ENCODE data around the gene PROS1. TPM values are rescaled to one million over a fixed set of nuclear protein-coding genes. Genes with fewer than 3 reads are reported as not detected.

The PROS1 gene
- total RNA-seq, 2 experiments from 2014 or later, result 0.20 TPM; not detected in 1

DNA sequence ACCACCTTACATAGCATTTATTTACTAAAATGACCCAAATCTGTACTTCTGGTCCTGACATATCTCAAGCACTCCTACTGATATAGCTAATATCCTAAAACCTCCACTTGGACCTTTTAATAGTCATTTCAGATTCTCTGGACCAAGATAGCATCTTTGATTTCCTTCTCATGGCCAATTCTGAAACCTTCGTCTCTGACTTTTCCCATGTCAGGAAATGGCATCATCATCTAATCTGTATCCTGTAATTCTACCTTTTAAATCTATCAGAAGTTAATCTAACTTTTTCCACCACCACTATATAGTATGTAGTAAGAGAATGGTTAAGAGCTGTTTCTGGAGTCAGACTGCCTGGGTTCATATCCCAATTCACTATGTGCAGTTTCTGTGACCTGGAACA, 38.5 kb upstream of the PROS1 start:
- no peaks in the 10 kb centered on the region for H3K27me3 Mint-ChIP-seq
- ChIA-PET POLR2A (interaction anchor here (1.2 kb wide), 1 partner anchor 50 kb away, joined by 5 read pairs; the partner anchor contains the start of genes DHFR2 and NSUN3), CTCF (interaction anchor here (1.4 kb wide), 1 partner anchor 51 kb away, joined by 3 read pairs; no protein-coding TSS in a partner anchor)
- ATAC-seq (no peak), DNase-seq (no peak)
- intact Hi-C loops (cut with micrococcal nuclease), result no loop called here
- no peak overlapping the region for H3K4me3 Mint-ChIP-seq
- no peaks in the 10 kb centered on the region for H3K9me3 Mint-ChIP-seq
- peak overlapping the region; percentile 66 for H3K27ac Mint-ChIP-seq
- H3K36me3 Mint-ChIP-seq (ENCODE audit: low read depth), result peaks cover 12% of the 10 kb centered on the region
- H3K4me1 Mint-ChIP-seq (ENCODE audit: low read depth), result peaks cover 35% of the 10 kb centered on the region
- TF ChIP-seq, protein P1, sequence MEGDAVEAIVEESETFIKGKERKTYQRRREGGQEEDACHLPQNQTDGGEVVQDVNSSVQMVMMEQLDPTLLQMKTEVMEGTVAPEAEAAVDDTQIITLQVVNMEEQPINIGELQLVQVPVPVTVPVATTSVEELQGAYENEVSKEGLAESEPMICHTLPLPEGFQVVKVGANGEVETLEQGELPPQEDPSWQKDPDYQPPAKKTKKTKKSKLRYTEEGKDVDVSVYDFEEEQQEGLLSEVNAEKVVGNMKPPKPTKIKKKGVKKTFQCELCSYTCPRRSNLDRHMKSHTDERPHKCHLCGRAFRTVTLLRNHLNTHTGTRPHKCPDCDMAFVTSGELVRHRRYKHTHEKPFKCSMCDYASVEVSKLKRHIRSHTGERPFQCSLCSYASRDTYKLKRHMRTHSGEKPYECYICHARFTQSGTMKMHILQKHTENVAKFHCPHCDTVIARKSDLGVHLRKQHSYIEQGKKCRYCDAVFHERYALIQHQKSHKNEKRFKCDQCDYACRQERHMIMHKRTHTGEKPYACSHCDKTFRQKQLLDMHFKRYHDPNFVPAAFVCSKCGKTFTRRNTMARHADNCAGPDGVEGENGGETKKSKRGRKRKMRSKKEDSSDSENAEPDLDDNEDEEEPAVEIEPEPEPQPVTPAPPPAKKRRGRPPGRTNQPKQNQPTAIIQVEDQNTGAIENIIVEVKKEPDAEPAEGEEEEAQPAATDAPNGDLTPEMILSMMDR (IDR thresholded peaks at IDR 0.05), result no peak

DNA sequence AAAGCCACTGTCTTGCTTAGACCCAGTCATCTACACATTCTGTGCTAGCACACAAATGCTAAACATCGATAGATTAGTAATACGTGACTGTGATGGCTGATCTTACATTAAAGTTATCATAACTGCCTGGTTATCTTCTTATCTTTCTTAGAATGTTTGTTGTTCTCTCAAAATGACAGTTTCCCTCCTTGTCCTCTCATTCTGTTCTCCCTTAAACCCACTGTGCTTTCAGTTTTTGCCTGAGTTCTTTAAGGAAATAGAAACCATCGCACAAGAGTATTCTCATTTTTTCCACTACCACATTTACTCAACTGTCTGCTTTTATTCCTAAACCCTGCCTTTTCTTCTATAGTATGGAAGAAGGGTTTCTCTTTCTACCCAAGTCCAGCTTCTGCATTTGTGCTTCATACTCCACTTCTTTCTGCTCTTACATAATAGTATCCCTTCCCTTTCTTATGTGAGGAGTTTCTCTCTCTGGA, 37.6 kb upstream of the PROS1 start:
- ATAC-seq (peak; percentile 84), DNase-seq (peak; percentile 2)
- Mint-ChIP-seq H3K4me3 (peak overlapping the region; percentile 2), H3K27me3 (no peaks in the 10 kb centered on the region), H3K36me3 (ENCODE audit: low read depth) (peaks cover 14% of the 10 kb centered on the region), H3K27ac (peak overlapping the region; percentile 66), H3K4me1 (ENCODE audit: low read depth) (peaks cover 35% of the 10 kb centered on the region), H3K9me3 (no peaks in the 10 kb centered on the region)
- CTCF ChIA-PET, result interaction anchor here (0.9 to 1.4 kb wide), 2 partner anchors 9 to 52 kb away, joined by 3 read pairs; no protein-coding TSS in a partner anchor
- intact Hi-C loops (cut with micrococcal nuclease), result loop anchor here (2.0 kb wide), 1 partner anchor 52 kb away; the partner anchor contains the start of genes DHFR2 and NSUN3
- POLR2A ChIA-PET, result no interaction called here
- TF ChIP-seq, protein P1 (IDR thresholded peaks at IDR 0.05), result no peak

DNA sequence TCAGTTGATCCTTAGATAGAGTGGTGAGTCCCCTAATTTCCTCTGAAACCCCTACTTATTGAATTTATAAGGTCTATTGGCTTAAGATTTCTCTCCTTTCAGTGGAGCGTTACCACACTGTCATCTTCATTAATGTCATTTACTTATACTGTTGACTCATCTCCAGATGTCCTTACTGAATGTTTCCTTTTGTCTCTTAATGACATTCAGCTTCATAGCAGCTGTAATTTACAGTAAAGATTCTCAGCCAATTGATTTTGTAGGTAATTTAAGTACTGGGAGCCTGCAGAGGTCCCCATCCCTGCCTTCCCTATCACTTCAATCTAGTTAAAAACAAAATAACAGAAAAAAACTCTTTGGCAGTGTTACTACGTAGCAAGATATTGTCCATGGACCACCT, 35.9 kb upstream of the PROS1 start:
- H3K27ac Mint-ChIP-seq, result no peak overlapping the region
- no peak overlapping the region for H3K4me3 Mint-ChIP-seq
- DNase-seq, result no peak
- ChIA-PET POLR2A (interaction anchor here (1.2 kb wide), 1 partner anchor 53 kb away, joined by 3 read pairs; the partner anchor contains the start of genes DHFR2 and NSUN3), CTCF (interaction anchor here (1.1 to 1.3 kb wide), 2 partner anchors 28 to 53 kb away, joined by 3 to 4 read pairs; partner anchors contain the start of genes DHFR2 and NSUN3)
- peaks cover 30% of the 10 kb centered on the region for H3K4me1 Mint-ChIP-seq (ENCODE audit: low read depth)
- TF ChIP-seq, protein P1 (IDR thresholded peaks at IDR 0.05), result no peak
- no peaks in the 10 kb centered on the region for H3K9me3 Mint-ChIP-seq
- no peaks in the 10 kb centered on the region for H3K27me3 Mint-ChIP-seq
- H3K36me3 Mint-ChIP-seq (ENCODE audit: low read depth), result peaks cover 9% of the 10 kb centered on the region
- ATAC-seq, result no peak
- intact Hi-C loops (cut with micrococcal nuclease), result loop anchor here (2.0 kb wide), 1 partner anchor 53 kb away; the partner anchor contains the start of genes DHFR2 and NSUN3

DNA sequence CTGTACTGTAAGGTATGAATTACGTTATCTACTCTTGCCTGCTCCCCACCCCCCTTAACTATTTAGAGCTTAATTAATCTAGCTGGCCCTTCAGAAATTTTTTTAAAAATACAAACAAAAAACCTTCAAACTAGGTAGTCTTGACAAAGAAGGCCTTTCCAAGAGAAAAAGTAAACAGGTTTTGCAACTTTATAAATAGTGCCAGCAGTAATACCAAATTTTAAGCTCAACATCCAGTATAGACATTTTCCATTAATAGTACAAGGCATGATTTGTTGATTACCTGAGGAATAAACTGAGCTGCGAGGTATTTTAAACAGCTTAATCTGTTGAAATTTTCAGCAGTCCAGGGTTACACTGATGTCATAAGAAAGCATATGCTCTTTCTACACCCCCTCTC, 34.6 kb upstream of the PROS1 start:
- ATAC-seq (no peak), DNase-seq (no peak)
- ChIA-PET CTCF (interaction anchor here (0.6 to 1.4 kb wide), 6 partner anchors 23 to 94 kb away, joined by 3 to 6 read pairs (median 3); no protein-coding TSS in a partner anchor), POLR2A (interaction anchor here (1.2 kb wide), 1 partner anchor 55 kb away, joined by 4 read pairs; the partner anchor contains the start of genes DHFR2 and NSUN3)
- intact Hi-C loops (cut with micrococcal nuclease), result no loop called here
- H3K4me3 Mint-ChIP-seq, result no peak overlapping the region
- peaks cover 27% of the 10 kb centered on the region for H3K4me1 Mint-ChIP-seq (ENCODE audit: low read depth)
- H3K27me3 Mint-ChIP-seq, result no peaks in the 10 kb centered on the region
- H3K36me3 Mint-ChIP-seq (ENCODE audit: low read depth), result peaks cover 6% of the 10 kb centered on the region
- TF ChIP-seq, protein P1 (IDR thresholded peaks at IDR 0.05), result no peak
- H3K9me3 Mint-ChIP-seq, result no peaks in the 10 kb centered on the region
- H3K27ac Mint-ChIP-seq, result no peak overlapping the region
